MG63 (cell line): ENCODE measurements around the gene TMEM178B. TPM values are rescaled to one million over a fixed set of nuclear protein-coding genes. Genes with fewer than 3 reads are reported as not detected.
"Not testable (repeated sequence)": the region's sequence is repeated elsewhere in the genome, so short reads cannot be mapped to it uniquely, and the experiment has no call there.

ENCODE experiments used
- DNase-seq: peaks from one replicate; pipeline ENCODE4 v3.0.0-alpha.2; 2020
- H3K27me3 ChIP-seq: fragments of 250-450 bp; sonication (Bioruptor Pico); 2 replicates; pipeline ENCODE4 v1.5.1; 2020; ENCODE audit warnings: mild to moderate bottlenecking, moderate library complexity
- H3K36me3 ChIP-seq: fragments of 250-450 bp; sonication (Bioruptor Pico); 2 replicates; pipeline ENCODE4 v1.5.1; 2020; ENCODE audit warnings: mild to moderate bottlenecking, moderate library complexity
- H3K4me3 ChIP-seq: fragments of 250-450 bp; sonication (Bioruptor Pico); 2 replicates; pipeline ENCODE4 v1.5.1; 2020; ENCODE audit warnings: mild to moderate bottlenecking, moderate library complexity
- H3K9me3 ChIP-seq: fragments of 250-450 bp; sonication (Bioruptor Pico); 2 replicates; pipeline ENCODE4 v1.5.1; 2020; ENCODE audit warnings: mild to moderate bottlenecking, moderate library complexity
- total RNA-seq: library from RNA; depleted of rRNA; stranded (reverse); fragments of >200 nt; shearing (Covaris generic); gene quantifications from 2 replicates; pipeline ENCODE4 v1.2.3, GENCODE V29; 2014; ENCODE audit warnings: low replicate concordance

Gene TMEM178B
- total RNA-seq, 1 experiment from 2014 or later, result 0.10 TPM

- H3K9me3 ChIP-seq, result no peaks in the 10 kb centered on the region
- no peak for DNase-seq
- H3K27me3 ChIP-seq, result no peaks in the 10 kb centered on the region
- H3K4me3 ChIP-seq, result no peak overlapping the region
- H3K36me3 ChIP-seq, result no peaks in the 10 kb centered on the region
These were observed 111.6 kb downstream of the TMEM178B start for GRCh38 chr7:141185369-141185967.

GRCh38 chr7:141189231-141189630, 115.4 kb downstream of the TMEM178B start:
- H3K36me3 ChIP-seq, result no peaks in the 10 kb centered on the region
- H3K27me3 ChIP-seq, result no peaks in the 10 kb centered on the region
- no peak for DNase-seq
- H3K9me3 ChIP-seq, result no peaks in the 10 kb centered on the region
- no peak overlapping the region for H3K4me3 ChIP-seq

GRCh38 chr7:141190495-141190894, 116.6 kb downstream of the TMEM178B start:
- no peaks in the 10 kb centered on the region for H3K9me3 ChIP-seq
- no peaks in the 10 kb centered on the region for H3K27me3 ChIP-seq
- H3K36me3 ChIP-seq, result no peaks in the 10 kb centered on the region
- DNase-seq, result no peak
- no peak overlapping the region for H3K4me3 ChIP-seq

- H3K27me3 ChIP-seq, result no peaks in the 10 kb centered on the region
- H3K9me3 ChIP-seq, result no peaks in the 10 kb centered on the region
- H3K36me3 ChIP-seq, result no peaks in the 10 kb centered on the region
- DNase-seq, result no peak
- no peak overlapping the region for H3K4me3 ChIP-seq
These were observed 117.4 kb downstream of the TMEM178B start for GRCh38 chr7:141191277-141191676.

- no peaks in the 10 kb centered on the region for H3K27me3 ChIP-seq
These were observed 119.2 kb downstream of the TMEM178B start for GRCh38 chr7:141193066-141193465.

GRCh38 chr7:141195722-141196121, 121.9 kb downstream of the TMEM178B start:
- DNase-seq, H3K4me3 ChIP-seq, H3K36me3 ChIP-seq, H3K27me3 ChIP-seq, H3K9me3 ChIP-seq: not testable (repeated sequence)

More at GRCh38 chr7:141193066-141193465, 119.2 kb downstream of the TMEM178B start:
- DNase-seq, result no peak
- Histone ChIP-seq H3K9me3 (no peaks in the 10 kb centered on the region), H3K4me3 (no peak overlapping the region), H3K36me3 (no peaks in the 10 kb centered on the region)

GRCh38 chr7:141198194-141198958, 124.5 kb downstream of the TMEM178B start:
- Histone ChIP-seq H3K27me3 (no peaks in the 10 kb centered on the region), H3K4me3 (no peak overlapping the region), H3K9me3 (no peaks in the 10 kb centered on the region), H3K36me3 (no peaks in the 10 kb centered on the region)
- DNase-seq, result no peak

- Histone ChIP-seq H3K4me3 (no peak overlapping the region), H3K36me3 (no peaks in the 10 kb centered on the region), H3K27me3 (no peaks in the 10 kb centered on the region), H3K9me3 (no peaks in the 10 kb centered on the region)
- no peak for DNase-seq
These were observed 126.6 kb downstream of the TMEM178B start for GRCh38 chr7:141200191-141201108.

GRCh38 chr7:141201145-141201885, 127.5 kb downstream of the TMEM178B start:
- H3K36me3 ChIP-seq, result no peaks in the 10 kb centered on the region
- no peaks in the 10 kb centered on the region for H3K27me3 ChIP-seq
- DNase-seq, result no peak

GRCh38 chr7:141202535-141202934, 128.7 kb downstream of the TMEM178B start:
- Histone ChIP-seq H3K27me3 (no peaks in the 10 kb centered on the region), H3K4me3 (no peak overlapping the region), H3K36me3 (no peaks in the 10 kb centered on the region), H3K9me3 (no peaks in the 10 kb centered on the region)
- no peak for DNase-seq

More at GRCh38 chr7:141201145-141201885, 127.5 kb downstream of the TMEM178B start:
- Histone ChIP-seq H3K9me3 (no peaks in the 10 kb centered on the region), H3K4me3 (no peak overlapping the region)

GRCh38 chr7:141203177-141203576, 129.3 kb downstream of the TMEM178B start:
- no peak overlapping the region for H3K4me3 ChIP-seq
- H3K9me3 ChIP-seq, result no peaks in the 10 kb centered on the region
- H3K36me3 ChIP-seq, result no peaks in the 10 kb centered on the region
- no peaks in the 10 kb centered on the region for H3K27me3 ChIP-seq
- no peak for DNase-seq

GRCh38 chr7:141203586-141203985, 129.7 kb downstream of the TMEM178B start:
- no peak for DNase-seq
- H3K27me3 ChIP-seq, result no peaks in the 10 kb centered on the region
- H3K4me3 ChIP-seq, result no peak overlapping the region
- no peaks in the 10 kb centered on the region for H3K36me3 ChIP-seq
- H3K9me3 ChIP-seq, result no peaks in the 10 kb centered on the region

- Histone ChIP-seq H3K9me3 (no peaks in the 10 kb centered on the region), H3K4me3 (no peak overlapping the region), H3K36me3 (no peaks in the 10 kb centered on the region), H3K27me3 (no peaks in the 10 kb centered on the region)
- DNase-seq, result no peak
These were observed 133.8 kb downstream of the TMEM178B start for GRCh38 chr7:141207661-141208060.

- Histone ChIP-seq H3K4me3 (no peak overlapping the region), H3K27me3 (no peaks in the 10 kb centered on the region), H3K9me3 (no peaks in the 10 kb centered on the region), H3K36me3 (no peaks in the 10 kb centered on the region)
- no peak for DNase-seq
These were observed 134.7 kb downstream of the TMEM178B start for GRCh38 chr7:141208539-141208938.

- no peak for DNase-seq
- Histone ChIP-seq H3K4me3 (no peak overlapping the region), H3K27me3 (no peaks in the 10 kb centered on the region), H3K36me3 (no peaks in the 10 kb centered on the region), H3K9me3 (no peaks in the 10 kb centered on the region)
These were observed 135.6 kb downstream of the TMEM178B start for GRCh38 chr7:141209454-141209853.

- Histone ChIP-seq H3K36me3 (no peaks in the 10 kb centered on the region), H3K27me3 (no peaks in the 10 kb centered on the region), H3K4me3 (no peak overlapping the region), H3K9me3 (no peaks in the 10 kb centered on the region)
- no peak for DNase-seq
These were observed 137.0 kb downstream of the TMEM178B start for GRCh38 chr7:141210862-141211261.
